H7 (cell line): Measurements from ENCODE around the gene ITPRIP. TPM values are rescaled to one million over a fixed set of nuclear protein-coding genes. Genes with fewer than 3 reads are reported as not detected.
A peak's percentile ranks its signal among the peaks of the same experiment; 100 is the strongest.

Experiments
- DNase-seq: peaks from one replicate; pipeline ENCODE4 v3.0.0; 2012
- H3K27me3 ChIP-seq: 2 replicates; pipeline ENCODE4 v1.6.0; 2011; ENCODE audit warnings: mild to moderate bottlenecking, low read length; ENCODE audit not compliant: control insufficient read depth, insufficient read depth
- H3K36me3 ChIP-seq: replicated peaks from 2 replicates; pipeline ENCODE4 v1.5.1; 2011; ENCODE audit warnings: low read length; ENCODE audit not compliant: control insufficient read depth, insufficient read depth
- H3K4me3 ChIP-seq: 2 replicates; pipeline ENCODE4 v1.5.1; 2011; ENCODE audit warnings: low read depth, mild to moderate bottlenecking, control low read depth, low read length, moderate library complexity; ENCODE audit not compliant: insufficient read depth
- total RNA-seq: library from RNA; depleted of rRNA; stranded (reverse); fragments of >200 nt; shearing (Covaris generic); gene quantifications from 2 replicates; pipeline ENCODE4 v1.2.3, GENCODE V29; 2014; rRNA removed

The ITPRIP gene, protein sequence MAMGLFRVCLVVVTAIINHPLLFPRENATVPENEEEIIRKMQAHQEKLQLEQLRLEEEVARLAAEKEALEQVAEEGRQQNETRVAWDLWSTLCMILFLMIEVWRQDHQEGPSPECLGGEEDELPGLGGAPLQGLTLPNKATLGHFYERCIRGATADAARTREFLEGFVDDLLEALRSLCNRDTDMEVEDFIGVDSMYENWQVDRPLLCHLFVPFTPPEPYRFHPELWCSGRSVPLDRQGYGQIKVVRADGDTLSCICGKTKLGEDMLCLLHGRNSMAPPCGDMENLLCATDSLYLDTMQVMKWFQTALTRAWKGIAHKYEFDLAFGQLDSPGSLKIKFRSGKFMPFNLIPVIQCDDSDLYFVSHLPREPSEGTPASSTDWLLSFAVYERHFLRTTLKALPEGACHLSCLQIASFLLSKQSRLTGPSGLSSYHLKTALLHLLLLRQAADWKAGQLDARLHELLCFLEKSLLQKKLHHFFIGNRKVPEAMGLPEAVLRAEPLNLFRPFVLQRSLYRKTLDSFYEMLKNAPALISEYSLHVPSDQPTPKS
- total RNA-seq, result 6.7 and 6.9 TPM in 2 replicates

DNA sequence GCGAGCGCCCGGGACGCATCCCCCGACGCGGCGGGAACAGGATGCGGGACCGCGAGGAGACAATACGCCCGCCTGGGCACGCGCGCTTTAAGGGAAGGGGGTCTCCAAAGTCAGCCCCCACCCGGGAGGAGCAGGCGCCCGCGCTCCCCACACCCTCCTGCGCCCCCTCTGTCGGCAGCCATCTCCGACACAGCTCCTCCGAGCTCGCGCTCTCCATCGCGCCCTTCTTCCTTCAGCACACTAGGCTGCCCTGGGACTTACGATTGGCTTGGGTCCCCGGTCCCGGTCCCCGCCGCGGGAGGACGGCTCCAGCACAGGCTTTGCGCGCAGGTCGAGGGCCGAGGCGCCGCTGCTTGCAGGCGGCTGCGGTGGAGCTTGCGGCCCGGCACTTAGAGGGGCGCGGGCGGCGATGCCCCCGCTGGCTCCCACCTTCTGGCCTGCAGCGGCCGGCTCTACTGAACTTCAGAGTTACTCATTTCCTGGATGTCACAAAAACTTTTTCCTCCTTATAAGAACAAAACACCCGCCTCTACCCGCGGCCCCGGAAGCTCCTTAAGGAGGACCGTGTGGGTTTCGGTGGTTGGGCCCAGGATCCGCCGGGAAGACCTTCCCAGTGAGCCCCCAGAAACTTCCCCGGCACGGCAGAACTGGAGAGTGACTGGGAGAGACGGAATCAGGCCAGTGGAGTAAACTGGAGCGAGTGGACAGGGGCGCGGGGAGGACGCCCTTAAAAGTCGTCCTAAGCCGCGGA lies at the start of gene ITPRIP:
Gene ITPRIP, minus strand, starts transcription at position 481 of the 751 bp plus-strand sequence. CDS start 22,414 bp downstream, outside the sequence.
- Histone ChIP-seq H3K36me3 (no peaks in the 10 kb centered on the region), H3K27me3 (no peaks in the 10 kb centered on the region; the same call in 1 of the 2 replicates), H3K4me3 (peak within 1 kb of the TSS; percentile 94)
- DNase-seq, result peak; percentile 82

DNA sequence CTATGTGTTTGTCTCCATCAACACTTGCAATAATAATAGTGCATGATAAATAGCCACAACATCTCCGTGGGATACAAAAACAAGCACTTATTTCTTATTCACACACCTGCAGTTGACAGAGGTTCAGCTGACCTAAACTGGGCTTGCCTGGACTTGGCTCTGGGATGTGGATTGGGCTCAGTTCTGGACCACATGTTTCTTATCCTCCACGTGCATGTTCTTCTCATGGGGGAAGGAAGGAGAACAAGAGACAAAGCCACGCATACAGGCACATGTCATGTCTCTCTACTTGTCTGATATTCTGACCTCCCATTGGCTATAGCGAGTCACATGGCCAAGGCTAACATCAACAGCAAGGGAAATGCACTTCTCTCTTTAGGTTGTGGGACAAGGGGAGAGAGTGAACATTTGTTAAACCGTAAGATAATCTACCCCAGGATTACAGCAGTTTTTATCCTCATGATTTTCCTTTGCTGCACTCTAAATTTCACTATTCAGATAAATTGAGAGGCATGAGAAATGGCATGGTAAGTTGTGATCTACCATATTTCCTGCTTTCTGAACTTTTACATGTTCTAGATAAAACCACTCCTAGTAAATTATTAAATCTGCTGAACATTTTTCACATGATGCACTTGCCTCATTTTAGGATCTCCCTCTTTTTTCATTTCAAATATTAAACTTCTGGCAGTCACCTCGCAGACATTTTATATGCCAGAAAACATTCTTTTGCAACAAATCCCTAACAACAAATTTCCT lies 49.0 kb upstream of the ITPRIP start:
- no peaks in the 10 kb centered on the region for H3K36me3 ChIP-seq
- no peak overlapping the region for H3K4me3 ChIP-seq
- H3K27me3 ChIP-seq, result no peaks in the 10 kb centered on the region
- DNase-seq, result no peak

DNA sequence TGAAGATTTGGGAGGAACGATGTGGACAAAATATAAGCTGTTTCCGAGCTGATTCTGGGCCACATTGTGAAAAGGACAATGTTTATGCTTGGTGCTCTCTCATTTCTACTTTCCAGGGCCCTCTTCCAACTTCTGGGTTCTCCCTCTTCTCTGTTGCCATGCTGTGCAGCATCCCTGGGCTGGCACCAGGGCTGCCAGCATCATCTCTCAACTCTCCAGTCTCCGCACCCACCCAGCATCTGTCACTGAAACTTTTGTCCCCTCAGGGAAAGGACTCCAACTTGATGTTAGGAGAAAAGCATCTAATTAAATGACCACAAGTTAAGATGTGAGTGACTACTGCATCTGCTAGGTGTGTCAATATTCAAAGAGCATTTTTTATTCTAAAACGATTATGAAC lies 42.1 kb upstream of the ITPRIP start:
- no peaks in the 10 kb centered on the region for H3K27me3 ChIP-seq
- no peak overlapping the region for H3K4me3 ChIP-seq
- no peaks in the 10 kb centered on the region for H3K36me3 ChIP-seq
- DNase-seq, result no peak

DNA sequence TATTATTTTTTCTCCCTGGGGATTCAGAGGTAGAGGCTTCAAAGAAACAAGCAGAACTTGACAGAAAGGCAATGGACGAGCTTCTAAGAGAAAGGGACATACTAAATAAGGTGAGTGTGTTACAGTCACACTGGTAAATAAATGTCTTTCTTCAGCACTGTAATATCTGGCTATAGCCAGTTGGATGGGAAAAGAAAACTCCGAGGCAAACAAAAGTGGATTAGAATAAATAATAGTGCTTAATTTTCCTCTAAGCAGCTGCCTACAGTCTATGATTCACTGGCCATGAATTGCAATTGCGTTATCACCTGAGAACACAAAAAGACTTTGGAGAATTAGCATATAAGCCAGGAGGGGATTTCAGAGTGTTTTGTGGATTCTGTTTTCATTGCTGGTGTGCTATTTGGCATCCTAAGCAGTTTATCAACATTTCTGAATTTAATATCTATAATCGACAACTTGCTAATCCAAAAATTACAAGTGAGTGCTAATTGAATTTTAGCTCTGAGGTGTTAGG lies 38.6 kb upstream of the ITPRIP start:
- Histone ChIP-seq H3K36me3 (no peaks in the 10 kb centered on the region), H3K27me3 (no peaks in the 10 kb centered on the region), H3K4me3 (no peak overlapping the region)
- DNase-seq, result no peak

DNA sequence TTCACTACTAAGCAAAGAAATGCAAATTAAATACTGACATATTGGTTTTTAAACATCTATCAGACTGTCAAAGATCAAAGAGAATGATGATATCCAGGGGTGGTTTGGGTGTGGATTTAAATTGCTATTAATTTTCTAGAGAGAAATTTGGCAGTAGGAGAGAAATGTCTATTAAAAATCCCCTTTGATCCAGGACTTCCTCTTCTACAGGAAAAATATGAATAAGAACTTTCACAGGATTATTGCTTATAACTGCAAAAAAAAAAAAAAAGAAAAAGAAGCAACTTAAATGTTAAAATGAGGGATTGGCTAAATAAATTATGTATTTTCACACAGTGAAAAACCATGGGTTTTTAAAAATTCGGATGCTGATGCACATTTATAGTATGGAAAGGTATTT lies 36.3 kb upstream of the ITPRIP start:
- no peaks in the 10 kb centered on the region for H3K27me3 ChIP-seq
- no peak overlapping the region for H3K4me3 ChIP-seq
- no peak for DNase-seq
- no peaks in the 10 kb centered on the region for H3K36me3 ChIP-seq

DNA sequence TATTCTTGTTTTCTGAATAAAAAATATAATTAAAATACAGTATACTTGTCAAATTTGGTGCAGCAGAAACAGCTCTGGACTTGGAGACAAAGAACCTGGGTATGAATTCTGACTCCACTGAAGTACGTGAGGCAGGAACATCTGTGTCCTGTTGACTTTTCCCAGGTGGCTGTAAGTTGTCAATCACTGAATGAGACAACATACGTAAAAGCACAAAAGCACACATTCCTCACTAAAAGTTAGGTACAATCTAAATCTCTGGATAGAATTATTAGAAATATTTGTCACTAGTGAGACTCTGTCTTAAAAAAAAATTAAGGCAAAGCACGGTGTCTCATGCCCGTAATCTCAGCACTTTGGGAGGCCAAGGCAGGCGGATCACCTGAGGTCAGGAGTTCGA lies 33.5 kb upstream of the ITPRIP start:
- DNase-seq, result no peak
- H3K4me3 ChIP-seq, result no peak overlapping the region
- no peaks in the 10 kb centered on the region for H3K36me3 ChIP-seq
- no peaks in the 10 kb centered on the region for H3K27me3 ChIP-seq

DNA sequence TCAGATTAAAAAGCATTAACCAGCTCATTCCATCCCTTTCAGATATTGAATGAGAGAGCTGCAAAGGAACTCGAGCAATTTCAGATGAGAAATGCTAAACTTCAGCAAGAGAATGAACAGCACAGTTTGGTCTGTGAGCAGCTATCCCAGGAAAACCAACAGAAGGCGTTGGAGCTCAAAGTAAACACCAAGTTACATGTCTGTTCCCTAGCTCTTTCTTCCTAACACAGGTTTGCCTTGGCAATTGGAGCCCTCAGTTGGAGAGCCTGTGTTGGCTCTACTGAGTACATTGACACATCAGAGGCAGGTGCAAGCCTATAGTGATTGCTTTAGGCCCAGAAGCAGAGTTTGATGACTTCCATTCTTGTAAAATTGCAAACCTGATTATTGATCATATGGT lies 30.1 kb upstream of the ITPRIP start:
- no peaks in the 10 kb centered on the region for H3K27me3 ChIP-seq
- no peaks in the 10 kb centered on the region for H3K36me3 ChIP-seq
- DNase-seq, result no peak
- no peak overlapping the region for H3K4me3 ChIP-seq

DNA sequence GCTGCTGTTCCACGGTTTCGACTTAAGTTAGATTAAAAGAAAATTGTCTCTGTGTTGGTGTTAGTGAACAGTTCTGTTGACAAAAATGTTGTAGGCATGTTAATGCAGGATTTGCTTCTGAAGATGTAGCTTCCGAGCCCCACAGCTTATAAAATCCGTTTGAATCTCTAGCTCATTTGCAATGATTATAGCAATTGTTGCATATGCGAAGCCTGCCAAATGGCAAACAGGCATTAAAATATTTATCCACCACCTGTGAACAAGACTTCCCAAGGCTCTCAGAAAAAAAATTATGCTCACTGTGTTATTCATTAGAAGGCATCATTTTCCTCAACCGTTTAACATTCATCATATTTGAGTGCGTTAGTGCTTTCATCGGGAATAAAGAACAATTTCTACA lies 29.6 kb upstream of the ITPRIP start:
- Histone ChIP-seq H3K36me3 (no peaks in the 10 kb centered on the region), H3K4me3 (no peak overlapping the region), H3K27me3 (no peaks in the 10 kb centered on the region)
- no peak for DNase-seq

DNA sequence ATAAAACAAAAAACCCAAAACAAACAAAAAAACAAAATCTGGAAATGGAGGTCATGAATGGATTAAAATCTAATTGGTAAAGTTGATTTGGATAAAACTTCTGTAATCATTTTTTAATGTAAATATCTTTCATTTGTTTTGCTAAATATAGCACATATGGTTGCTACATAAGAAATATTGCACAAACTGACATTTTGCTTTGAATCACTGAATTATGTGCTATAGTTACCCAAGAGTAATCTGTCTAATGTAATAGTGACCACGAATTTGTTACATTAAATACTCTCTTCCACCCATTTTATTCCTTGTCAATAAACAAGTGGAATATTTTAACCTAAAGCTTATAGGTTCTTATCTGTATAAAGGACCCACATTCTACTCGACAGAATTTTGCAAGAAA lies 21.5 kb upstream of the ITPRIP start:
- Histone ChIP-seq H3K27me3 (no peaks in the 10 kb centered on the region), H3K36me3 (no peaks in the 10 kb centered on the region), H3K4me3 (no peak overlapping the region)
- DNase-seq, result no peak

DNA sequence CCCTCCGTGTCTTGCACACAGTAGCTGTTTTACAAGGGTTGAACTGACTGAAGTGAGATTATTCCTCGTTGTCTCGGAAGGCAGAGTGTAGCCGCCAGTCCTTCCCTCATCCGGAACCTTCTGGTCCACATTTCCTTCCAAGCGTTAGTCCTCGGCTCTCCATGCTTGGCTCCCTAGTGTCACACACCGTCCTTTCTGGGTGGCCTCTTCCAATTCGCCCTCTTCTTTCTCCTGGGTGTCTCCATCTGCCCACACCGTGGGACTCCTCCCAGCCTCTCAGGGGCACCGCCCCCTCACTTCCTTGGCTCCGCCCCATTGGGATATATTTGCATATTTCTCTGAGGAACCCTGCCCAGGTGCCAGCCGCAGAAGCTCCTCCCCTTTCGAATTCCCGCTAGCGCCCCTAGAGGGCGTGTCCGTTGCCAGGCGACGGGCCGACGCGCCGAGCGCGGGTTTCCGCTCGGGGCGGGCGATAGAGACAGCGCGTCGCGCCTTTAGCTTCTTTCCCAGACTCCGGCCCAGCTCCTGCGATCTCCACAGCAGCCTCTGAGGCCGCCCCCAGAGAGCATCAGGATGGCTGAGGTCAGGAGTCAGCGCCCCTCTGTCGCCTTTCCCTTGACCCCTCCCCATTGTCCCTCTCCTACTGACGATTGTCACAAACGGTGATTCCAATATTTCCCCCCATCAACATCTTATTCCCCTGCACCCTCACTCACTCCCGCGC lies 15.2 kb upstream of the ITPRIP start, which contains the start of gene CFAP58:
Gene CFAP58, plus strand, starts transcription at position 509 of the 724 bp plus-strand sequence. Its CDS starts 65 bp downstream, at position 574.
- Histone ChIP-seq H3K36me3 (no peaks in the 10 kb centered on the region), H3K4me3 (peak within 1 kb of the TSS; percentile 50), H3K27me3 (peaks cover 11% of the 10 kb centered on the region)
- peak; percentile 87 for DNase-seq

DNA sequence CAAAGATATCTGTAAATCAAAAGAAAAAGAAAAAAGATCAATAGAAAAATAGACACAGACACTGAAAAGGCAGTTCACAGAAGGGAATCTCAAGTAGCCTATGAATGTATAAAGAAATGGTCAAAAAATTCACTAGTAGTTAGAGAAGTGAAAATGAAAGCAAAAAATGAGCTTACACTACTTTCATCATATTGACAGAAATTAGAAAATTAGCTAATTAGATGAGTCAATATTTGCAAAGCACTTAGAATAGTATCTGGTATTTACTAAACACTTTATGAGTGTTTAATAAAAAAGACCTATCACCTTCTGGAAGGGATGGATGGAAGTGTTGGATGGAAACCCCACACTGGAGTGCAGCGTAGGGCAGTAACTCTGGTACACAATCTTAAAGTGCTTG lies 13.7 kb upstream of the ITPRIP start:
- DNase-seq, result no peak
- H3K36me3 ChIP-seq, result no peaks in the 10 kb centered on the region
- no peak overlapping the region for H3K4me3 ChIP-seq
- peaks cover 11% of the 10 kb centered on the region for H3K27me3 ChIP-seq

DNA sequence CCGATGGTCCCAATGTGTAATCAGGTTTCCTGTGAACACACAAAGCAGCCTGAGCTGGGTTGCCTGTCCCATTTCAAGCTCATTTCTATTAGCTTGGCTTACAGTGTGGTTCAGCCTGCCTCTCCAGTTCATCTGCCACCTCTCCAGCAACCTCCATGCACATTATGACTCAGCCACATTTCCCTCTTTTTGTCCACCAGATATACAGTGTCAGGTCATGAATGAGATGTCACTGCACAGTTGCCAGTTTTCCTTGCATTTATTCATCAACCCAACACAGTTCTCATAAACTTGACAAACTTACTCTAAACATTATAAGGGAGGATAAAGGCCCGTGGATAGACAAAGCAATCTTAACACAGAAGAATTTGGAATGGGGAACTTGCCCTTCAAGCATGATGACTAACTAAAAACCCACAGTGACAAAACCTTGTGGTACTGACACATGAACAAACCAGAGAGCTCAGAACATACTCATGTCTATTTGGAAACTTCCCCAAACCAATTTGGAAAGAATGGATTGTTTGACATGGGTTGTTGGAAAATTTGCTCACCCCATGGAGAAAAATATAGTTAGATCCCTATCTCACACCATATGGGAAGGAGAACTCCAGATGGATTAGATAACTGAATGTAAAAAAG lies 12.9 kb upstream of the ITPRIP start:
- H3K36me3 ChIP-seq, result no peaks in the 10 kb centered on the region
- H3K27me3 ChIP-seq, result peaks cover 11% of the 10 kb centered on the region
- no peak for DNase-seq
- H3K4me3 ChIP-seq, result no peak overlapping the region

DNA sequence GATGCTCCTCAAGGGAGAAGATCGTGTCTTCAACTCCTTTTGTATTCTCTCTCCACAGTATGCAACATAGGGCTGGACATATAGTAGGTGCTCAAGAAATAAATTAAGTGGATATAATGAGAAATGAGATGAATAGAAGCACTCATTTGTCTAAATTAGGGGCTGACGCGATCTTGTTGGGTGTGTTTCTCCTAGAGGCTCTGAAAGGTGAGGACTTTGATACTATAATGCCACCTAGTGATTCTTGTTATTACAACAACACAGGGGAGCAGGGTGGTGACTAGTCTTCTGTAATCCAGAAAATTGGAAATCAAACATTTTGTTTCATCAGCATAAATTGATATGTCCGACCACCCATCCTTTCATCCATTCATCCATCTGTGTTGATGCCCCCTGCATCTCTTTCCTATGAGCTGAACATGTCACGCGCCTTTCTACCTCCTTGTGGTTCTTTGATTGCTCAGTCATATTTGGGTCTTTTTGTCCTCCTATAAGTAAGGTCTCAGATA lies 11.9 kb upstream of the ITPRIP start:
- peak; percentile 30 for DNase-seq
- Histone ChIP-seq H3K4me3 (no peak overlapping the region), H3K27me3 (peaks cover 11% of the 10 kb centered on the region), H3K36me3 (no peaks in the 10 kb centered on the region)
